ENCODE data around the gene TULP1.

The TULP1 gene

DNA sequence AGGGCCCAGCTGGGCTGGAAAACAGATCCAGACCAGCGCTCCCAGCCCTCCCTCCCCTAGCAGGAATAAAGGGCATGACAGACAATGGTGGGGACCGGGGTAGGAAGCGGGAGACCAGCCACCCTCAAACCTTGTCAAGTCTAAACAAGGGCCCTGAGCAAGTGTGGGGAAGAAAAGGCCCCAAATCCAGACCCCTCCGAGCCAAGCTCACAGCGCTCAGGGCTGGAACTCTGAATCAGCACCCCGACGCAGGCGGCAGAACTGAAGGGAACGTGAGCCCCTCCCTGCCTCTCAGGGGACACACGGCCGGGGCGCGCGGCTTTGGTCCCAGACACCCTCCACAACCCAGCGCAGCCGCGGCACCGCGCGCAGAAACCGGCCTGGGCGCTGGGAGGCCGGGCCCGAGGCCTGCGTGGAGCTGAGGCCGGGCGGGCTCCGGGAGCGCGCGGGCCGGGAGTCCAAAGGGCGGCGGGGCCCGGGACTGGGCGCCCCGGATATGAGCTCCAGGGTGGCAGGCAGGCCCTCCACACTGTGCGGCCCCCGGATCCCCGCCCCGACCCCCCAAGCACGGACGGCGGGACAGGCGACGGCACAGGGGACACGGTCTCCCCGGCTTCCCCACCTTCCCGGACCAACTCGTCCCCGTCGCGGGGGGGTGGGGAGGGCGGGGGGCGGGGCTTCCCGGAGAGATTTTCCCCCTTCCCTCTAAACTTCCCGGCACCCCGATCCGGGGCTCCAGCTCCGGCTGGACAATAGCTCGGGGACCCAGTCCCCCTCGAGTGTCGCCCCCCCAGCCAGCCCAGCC, 16.5 kb downstream of the TULP1 start:
- DNase-seq: no peak

DNA sequence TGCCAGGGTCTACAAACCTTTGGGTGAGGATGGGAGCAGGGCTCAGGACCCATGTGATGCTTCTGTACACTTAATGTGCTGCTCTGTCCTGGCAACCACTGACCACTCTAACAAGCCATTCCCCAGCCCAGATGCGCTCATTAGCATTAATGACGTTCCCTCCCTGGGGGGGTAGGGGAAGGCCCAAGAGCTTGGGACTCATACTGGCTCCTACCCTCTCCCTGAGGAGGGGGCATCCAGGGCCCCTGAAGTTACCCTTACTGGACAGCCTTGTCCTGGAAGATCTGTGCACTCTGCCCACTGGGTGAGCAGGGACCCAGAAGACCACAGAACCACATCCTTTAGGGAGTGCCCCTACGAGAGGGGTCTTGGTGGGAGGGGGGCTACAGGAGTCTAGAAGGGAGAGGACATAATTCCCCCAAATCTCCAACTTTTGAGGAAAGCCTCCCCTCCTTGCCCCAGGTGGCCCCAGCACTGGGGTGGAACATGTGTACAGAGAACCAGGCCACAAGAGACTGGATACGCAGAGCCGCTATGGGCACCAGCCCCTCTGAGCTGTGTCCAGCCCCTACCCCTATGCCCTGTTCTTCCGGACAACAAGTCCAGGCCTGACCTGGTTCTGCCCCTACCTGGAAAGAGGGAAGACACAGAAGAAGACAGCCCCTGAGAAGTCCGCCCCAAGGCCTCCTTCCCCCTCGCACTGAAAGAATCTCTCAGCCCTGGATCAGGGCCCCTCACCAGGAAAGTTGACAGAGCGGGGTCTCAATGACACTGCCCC, 17.2 kb downstream of the TULP1 start:
- no peak for DNase-seq

DNA sequence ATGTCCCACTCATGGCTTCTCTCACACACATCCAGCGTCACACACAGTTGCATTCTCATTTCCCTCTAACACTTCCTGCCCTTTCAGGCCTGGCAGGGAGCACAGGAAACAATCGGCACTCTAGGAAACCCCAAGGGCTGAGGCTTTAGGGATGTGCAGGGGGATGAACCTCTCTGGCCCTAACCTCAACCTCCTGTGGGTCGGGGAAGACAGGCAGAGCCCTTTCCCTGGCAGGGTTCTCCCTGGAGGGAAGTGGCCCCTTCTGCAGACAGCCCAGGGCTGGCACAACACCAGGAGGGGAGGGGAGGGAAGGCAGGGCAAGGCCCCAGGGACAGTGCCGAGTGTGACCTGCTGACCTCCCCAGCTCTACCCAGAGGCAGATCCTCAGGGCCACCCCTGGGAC, 18.5 kb downstream of the TULP1 start:
- DNase-seq: no peak

DNA sequence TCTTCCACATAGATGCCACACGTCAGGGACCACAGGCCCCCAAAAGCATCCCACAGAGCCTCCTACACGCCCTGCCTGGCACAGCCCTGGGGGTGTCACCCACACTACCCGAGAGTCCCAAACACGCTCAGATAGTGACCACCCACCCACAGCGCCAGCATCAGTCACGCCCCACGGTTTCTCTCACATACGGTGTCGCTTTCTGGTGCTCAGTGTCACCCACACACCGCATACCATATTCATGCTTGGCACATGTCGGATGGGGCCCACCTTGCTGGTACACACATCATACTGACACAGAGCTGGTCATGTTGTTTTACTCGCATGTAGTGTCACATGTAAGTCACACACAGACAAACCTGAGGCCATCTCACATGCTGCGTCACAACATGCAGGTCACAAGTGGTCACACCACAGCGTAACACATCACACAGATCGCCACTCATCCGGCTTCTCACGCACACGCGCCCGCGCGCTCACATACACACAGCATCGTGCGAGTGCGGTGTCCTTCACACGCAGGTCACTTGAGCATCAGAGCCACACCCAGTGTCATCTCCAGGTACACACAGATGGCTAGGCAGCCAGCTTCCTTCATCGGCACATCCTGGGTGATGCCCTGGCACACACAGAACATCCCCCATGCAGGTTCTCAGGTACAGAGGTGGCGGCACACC, 19.3 kb downstream of the TULP1 start:
- no peak for DNase-seq

DNA sequence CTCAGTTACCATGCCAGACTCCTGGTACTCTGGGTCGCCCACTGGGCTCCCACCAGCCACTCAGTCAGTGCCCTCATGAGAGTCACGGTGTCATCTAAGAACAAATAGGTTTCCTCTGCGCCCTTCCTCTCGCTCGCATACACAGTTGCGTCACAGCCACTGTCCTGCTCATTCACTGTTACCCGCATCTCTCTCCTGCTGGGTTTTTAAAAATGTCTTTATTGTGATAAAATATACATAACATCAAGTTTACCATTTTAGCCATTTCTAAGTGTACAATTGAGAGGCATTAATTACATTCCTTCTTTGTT, 19.8 kb downstream of the TULP1 start:
- no peak for DNase-seq

DNA sequence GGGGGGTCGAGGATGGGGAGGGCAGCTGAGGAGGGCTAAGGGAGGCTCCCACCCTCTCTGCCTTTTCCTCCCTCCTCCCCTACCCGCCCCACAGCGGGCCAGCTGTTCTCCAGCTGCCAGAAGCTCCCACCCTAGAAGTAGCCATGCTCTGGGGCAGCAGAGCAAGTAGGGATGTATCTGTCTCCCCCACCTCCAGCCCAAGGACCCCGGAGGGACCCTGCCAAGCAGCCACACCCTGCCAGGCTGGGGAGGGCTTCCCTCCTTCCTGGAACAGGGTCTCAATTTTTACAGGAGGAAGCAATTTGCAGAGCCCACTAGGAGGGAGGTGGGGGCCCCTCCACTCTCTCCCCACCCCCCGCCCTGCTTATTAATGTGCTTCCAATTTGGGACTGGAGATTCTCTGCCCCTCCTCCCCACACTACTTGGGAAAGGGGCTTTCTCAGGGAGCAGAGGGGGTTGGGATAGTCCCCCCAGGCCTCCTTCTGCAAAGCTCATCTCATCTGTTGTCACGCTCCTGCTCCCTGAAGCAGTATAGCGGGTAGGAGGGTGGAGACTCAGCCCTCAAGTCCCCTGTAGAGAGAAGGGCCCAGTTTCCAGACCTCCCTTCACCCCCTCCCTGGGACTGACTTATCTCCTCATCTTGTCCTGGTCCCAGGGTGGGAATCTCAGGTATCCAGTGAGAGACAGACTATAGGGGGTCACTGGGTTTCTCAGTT, 20.3 kb downstream of the TULP1 start:
- DNase-seq: no peak

DNA sequence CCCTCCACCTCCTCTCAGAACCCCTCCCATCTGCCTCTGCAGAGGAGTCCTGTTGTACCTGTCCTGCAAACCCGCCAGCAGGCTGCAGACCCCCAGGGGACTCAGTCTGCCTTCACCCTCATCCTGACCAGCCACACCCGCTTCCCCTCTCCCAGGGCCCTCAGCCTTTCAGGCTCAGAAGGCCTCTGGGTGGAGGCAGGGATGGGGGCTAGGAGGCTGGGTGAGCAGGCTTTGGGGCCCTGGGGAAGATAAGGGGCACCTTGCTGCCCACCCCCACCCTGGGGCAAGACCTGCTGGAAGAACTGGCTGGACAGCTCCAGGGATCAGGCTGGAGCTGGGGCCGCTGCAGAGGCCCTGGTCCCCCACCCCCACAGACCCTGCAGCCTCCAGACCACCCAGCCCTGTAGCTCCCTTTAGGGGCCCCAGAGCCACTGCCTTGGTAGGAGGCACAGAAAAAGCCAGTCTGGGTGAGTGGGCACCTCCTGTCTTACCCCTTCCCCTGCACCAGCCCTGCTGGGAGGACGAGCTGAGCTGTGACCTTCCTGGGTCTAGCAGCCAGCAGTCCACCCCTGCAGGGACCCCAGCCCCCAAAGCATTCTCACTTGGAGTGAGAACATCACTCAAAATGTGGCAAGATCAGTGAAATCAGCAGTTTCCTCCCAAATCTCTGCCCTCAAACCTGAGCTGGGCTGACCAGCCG, 21.0 kb downstream of the TULP1 start:
- DNase-seq: no peak

DNA sequence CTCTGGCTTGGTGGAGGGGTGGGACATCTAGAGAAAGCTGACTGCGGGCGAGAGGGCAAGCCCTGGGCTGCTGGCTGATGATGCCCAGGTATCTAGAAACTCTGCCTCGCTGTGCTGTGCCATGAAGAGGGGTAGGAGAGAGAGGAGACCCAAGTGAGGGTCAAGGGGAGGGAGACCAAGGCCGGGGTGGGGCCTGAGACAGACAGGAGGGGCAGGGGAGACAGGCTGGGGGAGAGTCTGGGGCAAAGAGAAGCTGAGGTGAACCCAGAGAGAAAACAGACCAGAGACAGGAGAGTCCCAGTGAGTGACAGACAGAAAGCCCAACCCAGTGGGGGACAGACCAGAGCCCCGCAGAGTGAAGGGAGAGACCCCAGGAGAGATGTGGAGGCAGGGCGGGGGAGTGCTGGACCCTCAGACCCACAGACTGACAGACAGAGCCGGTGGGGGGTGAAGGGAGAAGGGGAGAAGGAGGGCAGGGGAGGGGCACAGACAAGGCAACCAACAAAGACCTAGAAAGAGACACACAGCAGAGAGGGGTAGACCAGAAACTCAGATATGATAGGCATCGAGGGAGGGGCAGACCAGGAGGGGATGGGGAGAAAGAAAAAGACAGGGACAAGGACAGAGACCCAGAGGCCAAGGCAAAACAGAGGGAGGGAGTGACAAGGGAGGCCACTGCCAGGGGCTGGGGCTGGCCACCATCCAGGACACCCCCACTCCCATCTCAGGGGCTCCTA, 21.7 kb downstream of the TULP1 start:
- DNase-seq: no peak

DNA sequence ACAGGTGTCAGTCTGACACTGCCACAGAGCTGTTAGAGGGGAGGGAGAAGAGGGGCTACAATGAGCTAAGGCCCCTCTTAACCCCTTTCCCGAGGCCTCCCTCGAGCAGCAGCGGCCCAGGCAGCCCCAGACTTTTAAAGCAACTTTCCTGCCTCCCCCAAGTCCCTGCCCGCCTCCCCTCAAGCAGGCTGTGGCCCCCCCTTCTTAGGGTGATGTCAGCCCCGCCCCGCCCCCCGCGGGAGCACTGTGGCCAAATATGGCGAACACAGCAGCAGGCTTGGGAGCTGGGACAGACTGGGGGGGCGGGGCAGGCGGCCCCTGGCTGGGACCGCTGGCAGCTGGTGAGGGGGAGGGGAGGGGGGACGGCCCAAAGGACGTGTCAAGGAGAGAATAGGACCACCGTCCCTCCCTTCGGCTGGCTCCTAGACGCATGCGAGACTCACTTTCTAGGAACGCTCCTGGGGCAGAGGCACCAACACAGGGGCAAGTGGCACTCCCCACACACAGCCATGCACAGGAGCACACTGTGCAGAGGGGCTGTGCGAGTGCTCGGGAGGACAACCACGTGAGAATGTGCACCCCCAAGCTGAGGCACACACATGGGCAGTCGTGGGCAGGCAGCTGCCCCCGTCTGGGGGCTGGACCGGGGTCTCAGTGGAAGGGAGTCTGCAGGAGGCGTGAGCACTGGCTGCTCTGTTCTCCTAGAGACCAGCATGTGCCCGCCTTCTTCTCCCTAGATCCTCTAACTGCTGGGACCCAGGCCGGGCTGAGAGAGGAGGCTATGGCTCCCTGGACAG, 22.5 kb downstream of the TULP1 start:
- DNase-seq: no peak

DNA sequence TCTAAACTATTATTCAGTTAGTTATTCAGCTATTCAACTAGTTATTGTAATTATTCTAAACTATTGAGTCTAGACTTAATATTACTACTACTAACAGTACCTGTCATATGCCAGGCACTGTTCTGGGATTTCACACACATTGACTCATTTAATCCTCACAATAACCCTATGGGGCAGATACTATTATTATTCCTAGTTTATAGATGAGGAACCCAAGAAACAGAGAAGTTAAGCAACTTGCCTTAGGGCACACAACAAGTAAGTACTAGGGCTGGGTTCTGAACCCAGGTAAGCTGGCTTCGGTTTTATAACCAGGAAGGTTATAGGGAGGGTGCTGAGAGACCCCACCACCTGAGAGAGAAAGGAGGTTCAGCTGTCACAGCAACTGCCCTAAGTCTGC, 23.6 kb downstream of the TULP1 start:
- DNase-seq: no peak

DNA sequence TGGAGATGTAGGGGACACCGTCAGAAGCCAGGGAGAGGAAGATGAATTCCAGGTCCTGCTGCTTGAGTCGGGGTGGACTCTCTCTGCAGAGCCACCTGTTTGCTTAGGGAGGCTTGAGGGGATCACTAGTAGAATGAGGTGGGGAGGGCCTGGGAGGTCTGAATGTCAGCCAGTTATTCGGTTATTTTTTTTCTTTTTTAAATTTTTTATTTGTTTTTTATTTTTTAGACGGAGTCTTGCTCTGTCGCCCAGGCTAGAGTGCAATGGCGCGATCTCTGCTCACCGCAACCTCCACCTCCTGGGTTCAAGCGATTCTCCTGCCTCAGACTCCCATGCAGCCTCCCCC, 24.2 kb downstream of the TULP1 start:
- no peak for DNase-seq

DNA sequence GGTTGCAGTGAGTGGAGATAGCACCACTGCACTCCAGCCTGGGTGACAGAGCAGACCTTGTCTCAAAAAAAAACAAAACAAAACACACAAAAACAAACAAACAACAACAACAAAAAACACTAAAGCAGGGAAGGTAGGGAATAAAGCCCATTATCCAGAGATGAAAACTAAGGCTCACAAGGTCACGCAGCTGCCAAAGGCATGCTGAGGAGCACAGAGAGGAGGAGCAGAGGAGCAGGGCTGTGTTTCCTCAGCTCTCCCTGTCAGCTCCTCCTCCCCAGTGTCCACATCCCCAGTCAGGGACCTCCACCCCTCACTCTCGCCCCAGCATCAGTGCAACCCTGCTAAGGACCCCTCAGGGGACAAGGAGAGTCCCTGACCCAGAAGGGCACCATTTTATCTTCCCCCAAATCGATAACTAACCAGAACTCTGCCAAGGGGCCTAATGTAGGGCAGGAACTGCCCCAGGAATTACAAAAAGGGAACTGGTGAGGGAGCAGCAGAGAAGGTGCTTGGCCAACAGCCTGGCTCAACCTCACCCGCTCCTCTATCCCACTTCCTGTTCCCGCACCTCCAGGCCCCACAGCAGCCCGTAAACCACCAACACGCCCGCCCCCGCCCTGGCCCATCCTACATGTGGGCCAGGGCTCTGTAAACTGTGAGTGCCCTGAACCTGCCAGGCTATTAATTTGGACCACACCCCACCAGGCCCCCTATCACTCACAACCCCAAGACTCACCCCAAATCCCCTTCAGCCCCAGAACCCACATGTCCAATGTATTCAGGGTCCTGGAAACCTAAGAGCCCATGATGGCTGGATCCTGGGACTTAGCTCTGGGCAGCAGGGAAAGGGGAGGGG, 24.8 kb downstream of the TULP1 start:
- no peak for DNase-seq

DNA sequence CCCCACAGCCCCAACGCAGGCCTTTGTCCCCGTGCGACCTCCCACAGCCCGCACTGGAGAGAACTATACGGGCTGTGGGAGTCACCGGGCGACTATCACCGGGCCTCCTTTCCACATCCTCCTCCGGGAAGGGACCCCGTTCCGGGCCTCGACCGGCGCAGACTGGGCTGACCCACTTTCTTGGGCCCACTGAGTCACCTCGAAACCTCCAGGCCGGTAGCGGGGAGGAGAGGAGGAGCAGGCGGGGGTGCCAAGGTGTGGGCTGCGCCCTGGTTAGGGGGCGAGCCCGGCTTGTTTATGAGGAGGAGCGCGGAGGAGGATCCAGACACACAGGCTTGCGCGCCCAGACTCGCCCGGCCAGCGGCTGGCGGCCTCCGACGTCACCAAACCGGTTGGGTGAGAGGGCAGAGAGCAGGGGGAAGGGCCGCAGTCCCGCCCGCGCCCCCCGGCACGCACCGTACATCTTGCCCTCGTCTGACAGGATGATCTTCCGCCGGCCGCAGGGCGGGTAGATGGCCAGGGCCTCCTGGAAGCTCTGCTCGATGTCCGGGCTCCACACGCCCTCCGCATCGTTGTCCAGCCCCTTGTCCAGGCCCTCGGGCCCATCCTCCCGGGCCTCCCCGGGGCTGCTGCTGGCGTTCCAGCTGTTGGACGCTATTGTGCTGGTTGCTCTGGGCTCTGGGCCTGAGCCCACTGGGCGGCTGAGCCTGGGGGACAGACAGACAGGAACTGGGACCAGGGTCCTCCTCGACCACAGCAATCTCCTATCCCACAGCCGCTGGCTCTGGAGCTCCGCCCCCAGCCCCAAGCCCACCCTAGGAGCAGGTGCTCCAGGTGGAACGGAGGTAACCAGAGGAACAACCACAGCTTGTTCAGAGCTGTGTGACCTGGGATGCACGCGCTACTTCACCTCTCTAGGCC, 26.4 kb downstream of the TULP1 start:
- no peak for DNase-seq

DNA sequence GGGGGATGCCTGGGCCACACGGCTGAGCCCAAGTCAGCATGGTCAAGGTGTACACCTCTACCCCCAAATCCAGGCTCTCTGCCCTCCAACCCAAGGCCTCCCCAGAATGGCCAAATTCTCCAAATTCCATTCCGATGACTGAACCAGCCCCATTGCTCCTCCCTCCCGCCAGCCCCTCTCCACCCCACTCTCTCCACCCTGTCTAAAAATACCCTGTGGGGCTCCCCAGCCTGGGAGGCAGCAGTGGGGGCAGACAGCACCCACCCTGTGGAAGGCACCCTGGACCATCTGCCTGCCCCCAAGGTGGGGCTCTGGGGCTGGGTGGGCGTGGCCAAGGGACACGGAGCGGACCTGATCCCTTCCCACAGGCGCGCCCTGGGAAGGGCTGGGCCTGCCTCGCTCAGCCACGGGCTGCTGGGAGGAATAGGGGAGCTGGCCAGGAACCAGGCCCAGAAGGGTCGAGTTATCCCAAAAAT, 27.3 kb downstream of the TULP1 start:
- no peak for DNase-seq

DNA sequence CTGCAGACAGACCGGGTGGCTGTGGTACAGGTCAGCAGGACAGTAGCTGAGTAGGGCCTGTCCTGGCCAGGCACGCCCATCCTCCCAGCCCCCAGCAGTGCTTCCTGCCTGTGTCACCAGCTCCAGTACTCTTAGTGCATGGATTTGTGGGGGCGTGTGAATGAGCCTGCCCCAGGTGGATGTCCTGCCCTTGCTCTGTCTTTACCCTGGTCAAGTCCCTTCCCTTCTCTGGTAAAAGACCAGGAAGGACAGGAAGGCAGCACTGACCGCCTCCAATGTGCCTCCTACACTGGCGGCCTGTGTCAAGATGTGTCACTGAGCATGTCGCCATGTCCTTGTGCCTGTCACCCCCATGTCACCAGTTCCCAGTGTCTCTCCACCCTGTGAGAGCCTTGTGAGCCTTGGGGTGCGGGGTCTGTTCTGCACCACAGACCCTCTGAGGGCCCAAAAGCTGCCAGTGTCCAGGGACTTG, 27.7 kb downstream of the TULP1 start:
- no peak for DNase-seq

DNA sequence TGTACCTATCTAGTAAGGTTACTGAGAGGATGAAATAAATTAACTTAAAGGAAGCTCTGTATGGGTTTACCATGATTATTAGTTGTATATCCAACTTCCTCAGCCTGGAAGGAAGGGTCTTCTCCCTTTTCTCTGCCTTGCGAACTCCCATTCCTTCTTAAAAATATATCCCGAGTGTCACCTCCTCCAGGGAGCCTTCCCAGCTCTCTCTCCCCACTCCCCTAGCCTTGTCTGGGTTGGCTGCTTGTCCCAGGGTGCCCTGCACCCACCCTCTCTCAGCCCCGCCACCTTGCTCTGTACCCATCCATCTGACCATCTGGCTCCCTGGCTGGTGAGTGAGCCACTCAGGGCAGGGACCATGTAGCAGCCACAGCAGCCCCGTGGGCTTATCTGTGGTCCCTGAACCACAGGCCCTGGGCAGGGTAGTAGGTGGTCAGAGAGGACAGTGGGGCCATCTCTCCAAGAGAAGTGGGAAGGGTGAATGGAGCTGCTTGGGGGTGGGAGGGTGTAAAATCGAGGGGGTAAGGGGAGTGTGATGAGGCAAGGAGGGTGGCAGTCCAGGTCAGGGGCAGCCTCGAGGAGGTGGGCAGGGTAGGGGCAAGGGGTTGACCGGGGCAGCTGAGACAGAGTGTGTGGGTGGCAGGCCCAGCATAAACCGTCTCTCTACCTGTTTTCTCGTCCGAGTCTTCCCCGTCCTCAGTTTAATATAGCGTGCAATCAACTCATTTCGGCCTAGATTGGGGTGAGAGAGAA, 28.6 kb downstream of the TULP1 start:
- no peak for DNase-seq

DNA sequence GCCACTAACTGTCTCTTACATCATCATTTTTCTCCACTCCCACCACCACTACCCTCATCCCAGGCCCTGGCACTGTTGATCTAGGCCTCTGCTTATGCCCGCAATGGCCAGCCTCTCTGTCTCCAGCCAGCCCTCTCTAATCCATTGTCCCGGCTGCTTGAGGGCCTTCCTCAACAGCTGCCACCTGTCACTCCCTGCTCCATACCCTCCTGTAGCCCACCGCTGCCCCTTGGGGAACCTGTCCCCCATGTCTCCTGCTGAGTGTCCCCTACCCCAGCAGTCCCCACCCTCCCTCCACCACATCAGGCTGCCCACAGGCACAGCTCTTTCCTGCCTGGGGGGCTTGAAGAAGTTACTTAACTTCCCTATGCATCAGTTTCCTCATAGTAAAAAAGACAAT, 29.2 kb downstream of the TULP1 start:
- DNase-seq: no peak

DNA sequence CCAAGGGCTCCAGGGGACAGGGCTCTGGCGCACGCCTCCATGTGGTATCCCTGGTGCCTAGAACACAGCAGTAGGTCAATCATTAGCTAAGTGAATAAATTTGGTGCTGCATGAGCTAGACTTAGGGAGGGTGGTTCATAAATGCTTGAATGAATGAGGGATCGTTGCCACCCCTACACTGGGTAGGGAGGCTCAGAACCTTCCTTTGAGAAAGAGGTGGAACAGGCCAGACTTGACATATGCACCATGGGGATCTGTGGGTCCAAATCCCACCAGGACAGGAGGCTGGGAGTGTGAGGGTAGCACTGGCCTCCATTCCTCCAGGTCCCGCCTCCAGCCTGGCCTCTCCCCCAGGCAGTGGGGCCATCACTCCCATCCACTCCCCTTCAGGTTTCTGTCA, 29.6 kb downstream of the TULP1 start:
- DNase-seq: no peak
